Endometrial microvascular endothelial cells (primary cell): Measurements from ENCODE around the gene MUC5B. TPM values are rescaled to one million over a fixed set of nuclear protein-coding genes. Genes with fewer than 3 reads are reported as not detected.

Experiments
- in situ Hi-C: cut with HindIII; loops from 2 replicates; pipeline ENCODE4 v1.10.0; 2017; ENCODE audit warnings: low sequenced_read_pairs, low pct_unique_long_range_greater_than_20kb; ENCODE audit errors: inconsistent ontology term
- total RNA-seq: library from RNA; depleted of rRNA; stranded (reverse); fragments of >200 nt; gene quantifications from one replicate; pipeline ENCODE4 v1.2.3, GENCODE V29; 2015; ENCODE audit errors: inconsistent ontology term

The MUC5B gene
- total RNA-seq, 1 donor from 2014 or later = not detected

- in situ Hi-C loops = no loop called here
These were observed 88.1 kb downstream of the MUC5B start for GRCh38 chr11:1310772-1311468.

Other genes starting within 250 kb of the MUC5B start
- not detected for gene MUC6, start 186.3 kb upstream of the MUC5B start, total RNA-seq
- not detected for gene MUC2, start 148.2 kb upstream of the MUC5B start, total RNA-seq
- gene MUC5AC, start 65.1 kb upstream of the MUC5B start, total RNA-seq = not detected
- 36.8 TPM for gene TOLLIP, start 86.6 kb downstream of the MUC5B start, total RNA-seq
- not detected for gene BRSK2, start 166.9 kb downstream of the MUC5B start, total RNA-seq